Activated CD4-positive, alpha-beta T cell treated with anti-CD3 and anti-CD28 coated beads for 48 hours (primary cell): ENCODE results near the gene PCP4.
"Not testable (repeated sequence)": the region's sequence is repeated elsewhere in the genome, so short reads cannot be mapped to it uniquely, and the experiment has no call there.

Source experiments
- DNase-seq: peaks from one replicate; pipeline ENCODE4 v3.0.0-alpha.2; 2020

The PCP4 gene

GRCh38 chr21:39869141-39869818 is 2.0 kb downstream of the PCP4 start:
- DNase-seq, result no peak

GRCh38 chr21:39873687-39874086 is 6.4 kb downstream of the PCP4 start:
- no peak for DNase-seq

- no peak for DNase-seq
Observed at GRCh38 chr21:39874206-39874605, 7.0 kb downstream of the PCP4 start.

- DNase-seq, result no peak
Observed at GRCh38 chr21:39874759-39875158, 7.5 kb downstream of the PCP4 start.

GRCh38 chr21:39881661-39882060 is 14.4 kb downstream of the PCP4 start:
- no peak for DNase-seq

- DNase-seq, result no peak
Observed at GRCh38 chr21:39882151-39882838, 15.1 kb downstream of the PCP4 start.

- DNase-seq, result no peak
Observed at GRCh38 chr21:39882839-39883195, 15.6 kb downstream of the PCP4 start.

GRCh38 chr21:39885119-39885848 is 18.0 kb downstream of the PCP4 start:
- no peak for DNase-seq

GRCh38 chr21:39888848-39889247 is 21.6 kb downstream of the PCP4 start:
- no peak for DNase-seq

GRCh38 chr21:39891111-39891510 is 23.9 kb downstream of the PCP4 start:
- no peak for DNase-seq

- not testable (repeated sequence) for DNase-seq
Observed at GRCh38 chr21:39891863-39892262, 24.6 kb downstream of the PCP4 start.

GRCh38 chr21:39900491-39900890 is 33.3 kb downstream of the PCP4 start:
- DNase-seq, result no peak

GRCh38 chr21:39900911-39901310 is 33.7 kb downstream of the PCP4 start:
- DNase-seq, result no peak

- no peak for DNase-seq
Observed at GRCh38 chr21:39902986-39903385, 35.7 kb downstream of the PCP4 start.

- DNase-seq, result no peak
Observed at GRCh38 chr21:39904457-39904856, 37.2 kb downstream of the PCP4 start.

- DNase-seq, result no peak
Observed at GRCh38 chr21:39908265-39908923, 41.2 kb downstream of the PCP4 start.

- DNase-seq, result no peak
Observed at GRCh38 chr21:39911286-39912199, 44.3 kb downstream of the PCP4 start.

GRCh38 chr21:39913706-39914305 is 46.6 kb downstream of the PCP4 start:
- no peak for DNase-seq

GRCh38 chr21:39915881-39916280 is 48.6 kb downstream of the PCP4 start:
- no peak for DNase-seq

- DNase-seq, result no peak
Observed at GRCh38 chr21:39918558-39918957, 51.3 kb downstream of the PCP4 start.

- DNase-seq, result no peak
Observed at GRCh38 chr21:39923476-39923875, 56.2 kb downstream of the PCP4 start.
